ENCODE measurements around the gene C1orf21.

C1orf21 gene

DNA sequence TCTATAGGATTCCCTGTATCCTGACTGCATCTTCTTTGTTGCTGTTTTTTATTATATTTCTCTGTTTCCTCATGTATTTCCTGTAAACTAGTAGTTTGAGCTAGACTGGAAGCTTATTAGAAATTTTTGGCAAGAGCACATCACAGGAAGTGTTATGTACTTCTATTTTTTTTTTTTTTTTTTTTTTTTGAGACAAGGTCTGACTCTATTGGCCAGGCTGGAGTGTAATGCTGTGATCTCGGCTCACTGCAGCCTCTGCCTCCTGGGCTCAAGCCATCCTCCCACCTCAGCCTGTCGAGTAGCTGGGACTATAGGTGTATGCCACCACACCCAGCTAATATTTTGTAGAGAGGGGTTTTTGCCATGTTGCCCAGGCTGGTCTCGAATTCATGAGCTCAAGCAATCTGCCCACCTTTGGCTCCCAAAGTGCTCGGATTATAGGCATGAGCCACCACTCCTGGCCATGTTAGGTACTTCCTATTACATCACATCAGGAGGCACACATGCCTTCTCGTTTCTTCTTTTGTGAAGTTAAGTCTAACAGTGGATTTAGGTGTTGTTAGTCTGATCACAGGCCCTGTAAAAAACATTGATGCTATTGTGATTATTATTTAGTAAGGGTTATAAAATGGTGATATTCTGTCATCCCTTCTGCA is 12.5 kb downstream of the C1orf21 start:
- no peaks in the 10 kb centered on the region; the same call in 1 of the 2 replicates for H3K27me3 ChIP-seq (ENCODE audit: insufficient read depth, low read length)
- H4K20me1 ChIP-seq (ENCODE audit: insufficient read depth, low read length) = no peaks in the 10 kb centered on the region
- H3K9ac ChIP-seq (ENCODE audit: low read length) = no peak overlapping the region
- H3K36me3 ChIP-seq (ENCODE audit: insufficient read depth, low read length) = no peaks in the 10 kb centered on the region
- no peak overlapping the region for H3K4me3 ChIP-seq (ENCODE audit: low read depth, low read length, poor library complexity, severe bottlenecking)
- H3K9me3 ChIP-seq (ENCODE audit: low read length) = no peaks in the 10 kb centered on the region
- H3K9me2 ChIP-seq (ENCODE audit: low read depth, low read length) = no peaks in the 10 kb centered on the region
- H3K4me2 ChIP-seq (ENCODE audit: low read length) = no peak overlapping the region
- TF ChIP-seq, protein P1, sequence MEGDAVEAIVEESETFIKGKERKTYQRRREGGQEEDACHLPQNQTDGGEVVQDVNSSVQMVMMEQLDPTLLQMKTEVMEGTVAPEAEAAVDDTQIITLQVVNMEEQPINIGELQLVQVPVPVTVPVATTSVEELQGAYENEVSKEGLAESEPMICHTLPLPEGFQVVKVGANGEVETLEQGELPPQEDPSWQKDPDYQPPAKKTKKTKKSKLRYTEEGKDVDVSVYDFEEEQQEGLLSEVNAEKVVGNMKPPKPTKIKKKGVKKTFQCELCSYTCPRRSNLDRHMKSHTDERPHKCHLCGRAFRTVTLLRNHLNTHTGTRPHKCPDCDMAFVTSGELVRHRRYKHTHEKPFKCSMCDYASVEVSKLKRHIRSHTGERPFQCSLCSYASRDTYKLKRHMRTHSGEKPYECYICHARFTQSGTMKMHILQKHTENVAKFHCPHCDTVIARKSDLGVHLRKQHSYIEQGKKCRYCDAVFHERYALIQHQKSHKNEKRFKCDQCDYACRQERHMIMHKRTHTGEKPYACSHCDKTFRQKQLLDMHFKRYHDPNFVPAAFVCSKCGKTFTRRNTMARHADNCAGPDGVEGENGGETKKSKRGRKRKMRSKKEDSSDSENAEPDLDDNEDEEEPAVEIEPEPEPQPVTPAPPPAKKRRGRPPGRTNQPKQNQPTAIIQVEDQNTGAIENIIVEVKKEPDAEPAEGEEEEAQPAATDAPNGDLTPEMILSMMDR (IDR thresholded peaks at IDR 0.05; ENCODE audit: low read length) = no peak
- TF ChIP-seq EZH2 (IDR thresholded peaks at IDR 0.05; ENCODE audit: borderline replicate concordance, low read length) = no peak
- no peak overlapping the region for H3K27ac ChIP-seq (ENCODE audit: low read depth, low read length, poor library complexity, severe bottlenecking)
- H3K79me2 ChIP-seq (ENCODE audit: insufficient read depth, low read length) = no peaks in the 10 kb centered on the region
- no peaks in the 10 kb centered on the region for H3F3A ChIP-seq (ENCODE audit: insufficient read depth, low read length)
- no peak overlapping the region for H2AFZ ChIP-seq (ENCODE audit: low read length)
- H3K4me1 ChIP-seq (ENCODE audit: insufficient read depth, low read length, severe bottlenecking) = no peaks in the 10 kb centered on the region

DNA sequence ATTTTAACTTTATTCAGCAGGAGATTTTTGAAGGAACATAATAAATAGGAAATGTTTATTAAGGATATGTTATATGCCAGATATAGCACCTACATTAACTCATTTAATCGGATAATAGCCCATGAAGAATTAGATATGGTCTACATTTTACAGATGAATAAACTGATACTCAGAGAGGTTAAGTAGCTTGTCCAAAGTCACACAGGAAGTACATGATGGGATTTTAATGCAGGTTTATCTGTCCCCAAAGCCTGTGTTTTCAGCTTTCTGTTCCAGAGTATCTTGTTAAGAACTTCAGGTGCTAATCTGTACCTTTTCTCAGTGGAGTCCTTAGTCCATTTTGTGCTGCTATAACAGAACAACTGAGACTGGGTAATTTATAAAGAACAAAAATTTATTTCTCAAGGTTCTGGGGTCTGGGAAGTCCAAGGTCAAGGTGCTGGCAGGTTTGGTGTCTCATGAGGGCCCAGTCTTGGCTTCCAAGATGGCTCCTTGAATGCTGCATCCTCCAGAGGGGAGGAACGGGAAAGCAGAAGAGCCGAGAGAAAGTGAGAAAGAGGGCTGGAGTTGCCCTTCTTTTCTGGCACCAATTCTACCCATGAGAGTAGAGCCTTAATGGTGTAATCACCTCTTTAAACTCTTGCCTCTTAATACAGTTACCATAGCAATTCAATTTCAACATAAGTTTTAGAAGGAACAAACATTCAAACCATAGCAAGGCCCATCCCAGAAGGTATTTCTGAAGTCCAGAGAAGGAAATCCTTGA is 17.3 kb downstream of the C1orf21 start:
- Histone ChIP-seq H3K79me2 (ENCODE audit: insufficient read depth, low read length) (no peaks in the 10 kb centered on the region), H3K27me3 (ENCODE audit: insufficient read depth, low read length) (no peaks in the 10 kb centered on the region), H3K4me1 (ENCODE audit: insufficient read depth, low read length, severe bottlenecking) (no peaks in the 10 kb centered on the region), H4K20me1 (ENCODE audit: insufficient read depth, low read length) (no peaks in the 10 kb centered on the region), H3F3A (ENCODE audit: insufficient read depth, low read length) (no peaks in the 10 kb centered on the region), H3K4me2 (ENCODE audit: low read length) (no peak overlapping the region), H3K36me3 (ENCODE audit: insufficient read depth, low read length) (no peaks in the 10 kb centered on the region), H3K9ac (ENCODE audit: low read length) (no peak overlapping the region), H3K4me3 (ENCODE audit: low read depth, low read length, poor library complexity, severe bottlenecking) (no peak overlapping the region), H3K27ac (ENCODE audit: low read depth, low read length, poor library complexity, severe bottlenecking) (no peak overlapping the region), H2AFZ (ENCODE audit: low read length) (no peak overlapping the region), H3K9me3 (ENCODE audit: low read length) (no peaks in the 10 kb centered on the region), H3K9me2 (ENCODE audit: low read depth, low read length) (no peaks in the 10 kb centered on the region)
- TF ChIP-seq EZH2 (IDR thresholded peaks at IDR 0.05; ENCODE audit: borderline replicate concordance, low read length) = no peak
- TF ChIP-seq, protein P1 (IDR thresholded peaks at IDR 0.05; ENCODE audit: low read length) = no peak

DNA sequence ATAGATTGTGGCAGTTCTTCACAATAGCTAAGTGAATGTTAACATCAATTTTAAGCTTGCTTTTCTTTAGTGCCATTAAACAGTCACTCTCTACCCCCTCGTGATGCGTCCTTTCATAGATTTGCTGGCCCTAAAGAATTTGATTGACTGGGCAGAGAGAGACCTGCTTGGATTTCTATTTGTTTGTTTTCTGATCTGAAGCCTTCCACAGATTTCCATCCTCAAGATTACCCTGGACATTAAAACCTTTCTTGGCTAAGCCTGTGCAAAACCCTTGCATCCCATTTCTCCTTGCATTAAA is 17.8 kb downstream of the C1orf21 start:
- H2AFZ ChIP-seq (ENCODE audit: low read length) = no peak overlapping the region
- no peaks in the 10 kb centered on the region for H3K36me3 ChIP-seq (ENCODE audit: insufficient read depth, low read length)
- H3K9me3 ChIP-seq (ENCODE audit: low read length) = no peaks in the 10 kb centered on the region
- H3K4me2 ChIP-seq (ENCODE audit: low read length) = no peak overlapping the region
- H3F3A ChIP-seq (ENCODE audit: insufficient read depth, low read length) = no peaks in the 10 kb centered on the region
- H3K27ac ChIP-seq (ENCODE audit: low read depth, low read length, poor library complexity, severe bottlenecking) = no peak overlapping the region
- H3K79me2 ChIP-seq (ENCODE audit: insufficient read depth, low read length) = no peaks in the 10 kb centered on the region
- H3K9ac ChIP-seq (ENCODE audit: low read length) = no peak overlapping the region
- H3K4me1 ChIP-seq (ENCODE audit: insufficient read depth, low read length, severe bottlenecking) = no peaks in the 10 kb centered on the region
- H4K20me1 ChIP-seq (ENCODE audit: insufficient read depth, low read length) = no peaks in the 10 kb centered on the region
- H3K27me3 ChIP-seq (ENCODE audit: insufficient read depth, low read length) = no peaks in the 10 kb centered on the region
- H3K4me3 ChIP-seq (ENCODE audit: low read depth, low read length, poor library complexity, severe bottlenecking) = no peak overlapping the region
- TF ChIP-seq EZH2 (IDR thresholded peaks at IDR 0.05; ENCODE audit: borderline replicate concordance, low read length) = no peak
- TF ChIP-seq, protein P1 (IDR thresholded peaks at IDR 0.05; ENCODE audit: low read length) = no peak
- H3K9me2 ChIP-seq (ENCODE audit: low read depth, low read length) = no peaks in the 10 kb centered on the region
